PFSK-1 (cell line): ENCODE results near the gene GRK5.

Experiments used
- FOXP2 ChIP-seq: optimal IDR thresholded peaks from 2 replicates; pipeline ENCODE3; 2011; ENCODE audit warnings: borderline replicate concordance, control low read depth, inconsistent platforms; ENCODE audit not compliant: insufficient read depth; ENCODE audit errors: extremely low read length, extremely low read depth
- POLR2AphosphoS5 ChIP-seq: IDR thresholded peaks from 2 replicates; pipeline ENCODE4 v1.6.1; 2012; ENCODE audit warnings: low read depth, mild to moderate bottlenecking, control low read depth, low read length, moderate library complexity
- SIN3A ChIP-seq: IDR thresholded peaks from 2 replicates; pipeline ENCODE4 v1.6.1; 2012; ENCODE audit warnings: mild to moderate bottlenecking, low read length, moderate library complexity, borderline replicate concordance; ENCODE audit not compliant: insufficient read depth
- TAF1 ChIP-seq: IDR thresholded peaks from 2 replicates; pipeline ENCODE4 v1.6.1; 2012; ENCODE audit warnings: low read length, control low read depth, borderline replicate concordance; ENCODE audit not compliant: insufficient read depth
- TF ChIP-seq, protein P1 (sequence below), 2 experiments: IDR thresholded peaks; 2 replicates each; pipeline versions ENCODE4 v1.6.1 to v1.8.0; 2011 to 2012; ENCODE audit warnings: low read depth in 2 of 2, low read length in 2 of 2, control low read depth in 1 of 2, inconsistent platforms in 1 of 2, mild to moderate bottlenecking in 1 of 2, moderate library complexity in 1 of 2; ENCODE audit not compliant: insufficient read depth in 1 of 2

- no peak for TF ChIP-seq TAF1
- no peak for TF ChIP-seq SIN3A
- TF ChIP-seq, protein P1, sequence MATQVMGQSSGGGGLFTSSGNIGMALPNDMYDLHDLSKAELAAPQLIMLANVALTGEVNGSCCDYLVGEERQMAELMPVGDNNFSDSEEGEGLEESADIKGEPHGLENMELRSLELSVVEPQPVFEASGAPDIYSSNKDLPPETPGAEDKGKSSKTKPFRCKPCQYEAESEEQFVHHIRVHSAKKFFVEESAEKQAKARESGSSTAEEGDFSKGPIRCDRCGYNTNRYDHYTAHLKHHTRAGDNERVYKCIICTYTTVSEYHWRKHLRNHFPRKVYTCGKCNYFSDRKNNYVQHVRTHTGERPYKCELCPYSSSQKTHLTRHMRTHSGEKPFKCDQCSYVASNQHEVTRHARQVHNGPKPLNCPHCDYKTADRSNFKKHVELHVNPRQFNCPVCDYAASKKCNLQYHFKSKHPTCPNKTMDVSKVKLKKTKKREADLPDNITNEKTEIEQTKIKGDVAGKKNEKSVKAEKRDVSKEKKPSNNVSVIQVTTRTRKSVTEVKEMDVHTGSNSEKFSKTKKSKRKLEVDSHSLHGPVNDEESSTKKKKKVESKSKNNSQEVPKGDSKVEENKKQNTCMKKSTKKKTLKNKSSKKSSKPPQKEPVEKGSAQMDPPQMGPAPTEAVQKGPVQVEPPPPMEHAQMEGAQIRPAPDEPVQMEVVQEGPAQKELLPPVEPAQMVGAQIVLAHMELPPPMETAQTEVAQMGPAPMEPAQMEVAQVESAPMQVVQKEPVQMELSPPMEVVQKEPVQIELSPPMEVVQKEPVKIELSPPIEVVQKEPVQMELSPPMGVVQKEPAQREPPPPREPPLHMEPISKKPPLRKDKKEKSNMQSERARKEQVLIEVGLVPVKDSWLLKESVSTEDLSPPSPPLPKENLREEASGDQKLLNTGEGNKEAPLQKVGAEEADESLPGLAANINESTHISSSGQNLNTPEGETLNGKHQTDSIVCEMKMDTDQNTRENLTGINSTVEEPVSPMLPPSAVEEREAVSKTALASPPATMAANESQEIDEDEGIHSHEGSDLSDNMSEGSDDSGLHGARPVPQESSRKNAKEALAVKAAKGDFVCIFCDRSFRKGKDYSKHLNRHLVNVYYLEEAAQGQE (IDR thresholded peaks at IDR 0.05; ENCODE audit: insufficient read depth in 1 of 2, low read depth in 2 of 2, low read length in 2 of 2), result no peak
- TF ChIP-seq POLR2AphosphoS5, result no peak
- TF ChIP-seq FOXP2, result no peak
Observed at GRCh38 chr10:119353421-119353820, 146.1 kb downstream of the GRK5 start.
